PC-3 (cell line): ENCODE measurements around the gene RASA4B. TPM values are rescaled to one million over a fixed set of nuclear protein-coding genes. Genes with fewer than 3 reads are reported as not detected.

ENCODE experiments used
- ATAC-seq: fragments of 200-7000 bp; cut with Tn5 transposase; 2 replicates; pipeline ENCODE4 v1.9.1; 2020; ENCODE audit warnings: mild to moderate bottlenecking, moderate library complexity
- BruUV-seq: library from RNA; stranded (reverse); fragments of 400-500 nt; replicated peaks from 2 replicates; lab custom pipeline; 2021; lab: Mats Ljungman, UMichigan
- CTCF ChIA-PET: fragments of 300-600 bp; sonication (Branson Sonifier 250); formaldehyde crosslinking; loops from one replicate; lab custom pipeline; 2022; ENCODE audit warnings: antibody characterized with exemption; lab: Charles Lee
- POLR2A ChIA-PET: fragments of 300-600 bp; sonication (Branson Sonifier 250); formaldehyde crosslinking; loops from one replicate; lab custom pipeline; 2022; ENCODE audit warnings: antibody characterized with exemption; ENCODE audit not compliant: unreplicated experiment; lab: Charles Lee
- DNase-seq: peaks from one replicate; pipeline ENCODE4 v3.0.0-alpha.2; 2015
- H2AFZ ChIP-seq: fragments of 300-600 bp; sonication (generic); 2 replicates; pipeline ENCODE4 v1.6.0; 2016; ENCODE audit warnings: antibody characterized with exemption, low read length
- H3F3A ChIP-seq: fragments of 300-600 bp; sonication (generic); one replicate; pipeline ENCODE4 v1.6.0; 2017; ENCODE audit warnings: antibody characterized with exemption, low read length, control low read depth, mild to moderate bottlenecking; ENCODE audit not compliant: unreplicated experiment
- H3K27ac ChIP-seq: fragments of 300-600 bp; sonication (generic); 2 replicates; pipeline ENCODE4 v1.5.1; 2016; ENCODE audit warnings: mild to moderate bottlenecking, low read length
- H3K27me3 ChIP-seq: fragments of 300-600 bp; sonication (generic); 2 replicates; pipeline ENCODE4 v1.6.1; 2016; ENCODE audit warnings: low read length, mixed read lengths
- H3K36me3 ChIP-seq: fragments of 300-600 bp; sonication (generic); 2 replicates; pipeline ENCODE4 v1.6.1; 2016; ENCODE audit warnings: low read depth, mixed run types, low read length, mixed read lengths
- H3K4me1 ChIP-seq: fragments of 300-600 bp; sonication (generic); 2 replicates; pipeline ENCODE4 v1.5.1; 2016; ENCODE audit warnings: low read length; ENCODE audit not compliant: insufficient read depth
- H3K4me2 ChIP-seq: fragments of 300-600 bp; sonication (generic); 2 replicates; pipeline ENCODE4 v1.6.0; 2016; ENCODE audit warnings: low read length
- H3K4me3 ChIP-seq: fragments of 300-600 bp; sonication (generic); 2 replicates; pipeline ENCODE4 v1.5.1; 2016; ENCODE audit warnings: mild to moderate bottlenecking, low read length, mixed read lengths
- H3K79me2 ChIP-seq: fragments of 300-600 bp; sonication (generic); 2 replicates; pipeline ENCODE4 v1.6.1; 2017; ENCODE audit warnings: low read length, mixed read lengths
- H3K9ac ChIP-seq: fragments of 300-600 bp; sonication (generic); 2 replicates; pipeline ENCODE4 v1.6.0; 2016; ENCODE audit warnings: mild to moderate bottlenecking, low read length
- H3K9me2 ChIP-seq: fragments of 300-600 bp; sonication (generic); replicated peaks from 2 replicates; pipeline ENCODE4 v1.6.1; 2016; ENCODE audit warnings: mixed run types, low read length, mixed read lengths
- H3K9me3 ChIP-seq: fragments of 300-600 bp; sonication (generic); 2 replicates; pipeline ENCODE4 v1.6.1; 2016; ENCODE audit warnings: low read length, mixed read lengths
- H4K20me1 ChIP-seq: fragments of 300-600 bp; sonication (generic); 2 replicates; pipeline ENCODE4 v1.6.1; 2016; ENCODE audit warnings: low read length, mixed read lengths
- EZH2 ChIP-seq: fragments of 300-600 bp; sonication (generic); IDR thresholded peaks from one replicate; pipeline ENCODE4 v1.6.1; 2017; ENCODE audit warnings: antibody characterized with exemption, mild to moderate bottlenecking, low read length; ENCODE audit not compliant: unreplicated experiment
- EZH2phosphoT487 ChIP-seq: fragments of 300-600 bp; sonication (generic); IDR thresholded peaks from 2 replicates; pipeline ENCODE4 v1.6.1; 2018; ENCODE audit warnings: mild to moderate bottlenecking, antibody characterized with exemption, low read length, borderline replicate concordance
- intact Hi-C: fragments of 100-400 bp; cut with micrococcal nuclease; formaldehyde crosslinking; loops from 2 replicates; pipeline ENCODE4 v1.9.0; 2023
- total RNA-seq: library from RNA; depleted of rRNA; stranded (reverse); fragments of >200 nt; gene quantifications from 2 replicates; pipeline ENCODE4 v1.2.3, GENCODE V29; 2014
- TF ChIP-seq, protein P1 (sequence below): fragments of 300-600 bp; sonication (generic); conservative IDR thresholded peaks from 2 replicates; pipeline ENCODE4 v1.5.1; 2017; ENCODE audit warnings: antibody characterized with exemption, low read depth, mild to moderate bottlenecking, low read length

The RASA4B gene
- total RNA-seq, 1 experiment from 2014 or later = 10.2 TPM

DNA sequence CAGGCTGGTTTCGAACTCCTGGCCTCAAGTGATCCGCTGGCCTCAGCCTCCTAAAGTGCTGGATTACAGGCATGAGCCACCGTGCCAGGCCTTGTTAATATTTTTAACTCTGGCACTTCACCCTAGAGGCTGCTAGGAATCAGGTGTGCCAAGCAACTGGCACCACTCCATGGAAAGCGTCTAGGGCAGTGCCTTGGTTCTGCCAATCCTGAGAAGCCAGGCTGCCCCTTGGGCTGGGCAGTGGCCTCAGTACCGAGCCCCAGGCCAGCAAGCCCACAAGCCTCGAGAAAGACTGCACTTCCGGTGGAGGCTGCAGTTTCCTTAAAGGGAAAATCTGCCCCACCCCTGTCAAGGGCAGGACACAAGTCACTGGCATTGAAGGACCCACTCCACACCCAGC is 64.3 kb downstream of the RASA4B start:
- ChIA-PET CTCF (no interaction called here), POLR2A (no interaction called here)
- Histone ChIP-seq H3K27ac (no peak overlapping the region), H3K79me2 (no peaks in the 10 kb centered on the region), H3K4me1 (peaks cover 6% of the 10 kb centered on the region; the same call in 1 of the 2 replicates), H2AFZ (no peak overlapping the region), H3K4me2 (no peak overlapping the region), H3K9me3 (no peaks in the 10 kb centered on the region), H3K27me3 (no peaks in the 10 kb centered on the region), H3K9me2 (no peaks in the 10 kb centered on the region), H4K20me1 (no peaks in the 10 kb centered on the region), H3K9ac (no peak overlapping the region), H3F3A (no peaks in the 10 kb centered on the region), H3K4me3 (no peak overlapping the region), H3K36me3 (0 out of 2 replicates have a peak, but pooled peaks cover 3% of the 10 kb centered on the region)
- intact Hi-C loops = loop anchor here (5.0 kb wide), 2 partner anchors 41 to 56 kb away; partner anchors contain the start of gene PRKRIP1
- ATAC-seq (no peak), DNase-seq (no peak)
- BruUV-seq = no TSS peak
- TF ChIP-seq, protein P1, sequence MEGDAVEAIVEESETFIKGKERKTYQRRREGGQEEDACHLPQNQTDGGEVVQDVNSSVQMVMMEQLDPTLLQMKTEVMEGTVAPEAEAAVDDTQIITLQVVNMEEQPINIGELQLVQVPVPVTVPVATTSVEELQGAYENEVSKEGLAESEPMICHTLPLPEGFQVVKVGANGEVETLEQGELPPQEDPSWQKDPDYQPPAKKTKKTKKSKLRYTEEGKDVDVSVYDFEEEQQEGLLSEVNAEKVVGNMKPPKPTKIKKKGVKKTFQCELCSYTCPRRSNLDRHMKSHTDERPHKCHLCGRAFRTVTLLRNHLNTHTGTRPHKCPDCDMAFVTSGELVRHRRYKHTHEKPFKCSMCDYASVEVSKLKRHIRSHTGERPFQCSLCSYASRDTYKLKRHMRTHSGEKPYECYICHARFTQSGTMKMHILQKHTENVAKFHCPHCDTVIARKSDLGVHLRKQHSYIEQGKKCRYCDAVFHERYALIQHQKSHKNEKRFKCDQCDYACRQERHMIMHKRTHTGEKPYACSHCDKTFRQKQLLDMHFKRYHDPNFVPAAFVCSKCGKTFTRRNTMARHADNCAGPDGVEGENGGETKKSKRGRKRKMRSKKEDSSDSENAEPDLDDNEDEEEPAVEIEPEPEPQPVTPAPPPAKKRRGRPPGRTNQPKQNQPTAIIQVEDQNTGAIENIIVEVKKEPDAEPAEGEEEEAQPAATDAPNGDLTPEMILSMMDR = no peak
- TF ChIP-seq EZH2 (no peak), EZH2phosphoT487 (no peak)

DNA sequence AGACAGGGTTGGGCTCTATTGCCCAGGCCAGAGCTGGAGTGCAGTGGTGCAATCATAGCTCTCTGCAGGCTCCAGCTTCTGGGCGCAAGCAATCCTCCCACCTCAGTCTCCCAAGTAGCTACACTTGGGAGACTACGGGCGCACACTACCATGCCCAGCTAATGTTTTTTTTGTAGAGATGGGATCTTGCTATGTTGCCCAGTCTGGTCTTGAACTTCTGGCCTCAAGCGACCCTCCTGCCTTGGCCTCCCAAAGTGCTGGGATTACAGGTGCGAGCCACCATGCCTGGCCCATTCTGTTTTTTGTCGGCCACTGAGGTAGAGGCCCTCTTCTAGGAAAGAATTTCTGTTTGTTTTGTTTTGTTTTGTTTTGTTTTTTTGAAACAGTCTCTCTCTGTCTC is 65.1 kb downstream of the RASA4B start:
- Histone ChIP-seq H3K4me2 (no peak overlapping the region), H3K4me1 (peaks cover 11% of the 10 kb centered on the region; the same call in 1 of the 2 replicates), H3K79me2 (no peaks in the 10 kb centered on the region), H3K9me2 (no peaks in the 10 kb centered on the region), H3K36me3 (0 out of 2 replicates have a peak, but pooled peaks cover 3% of the 10 kb centered on the region), H3K27me3 (no peaks in the 10 kb centered on the region), H3F3A (no peaks in the 10 kb centered on the region), H3K9ac (no peak overlapping the region), H3K27ac (no peak overlapping the region), H4K20me1 (no peaks in the 10 kb centered on the region), H3K4me3 (no peak overlapping the region), H3K9me3 (no peaks in the 10 kb centered on the region), H2AFZ (no peak overlapping the region)
- no TSS peak for BruUV-seq
- intact Hi-C loops = loop anchor here (5.0 kb wide), 2 partner anchors 40 to 55 kb away; partner anchors contain the start of gene PRKRIP1
- DNase-seq (no peak), ATAC-seq (no peak)
- POLR2A ChIA-PET = no interaction called here
- CTCF ChIA-PET = interaction anchor here (0.6 kb wide), 1 partner anchor 11 kb away, joined by 7 read pairs; no protein-coding TSS in a partner anchor
- TF ChIP-seq, protein P1 = no peak
- no peak for TF ChIP-seq EZH2phosphoT487
- no peak for TF ChIP-seq EZH2
